MM.1S (cell line): ENCODE data around the gene SYNE1.

Experiments used
- EZH2phosphoT487 ChIP-seq: fragments of 300-600 bp; sonication (generic); IDR thresholded peaks from 2 replicates; pipeline ENCODE4 v1.6.1; 2018; ENCODE audit warnings: antibody characterized with exemption, low read length
- TF ChIP-seq, protein P1 (sequence below): fragments of 300-600 bp; sonication (generic); IDR thresholded peaks from 2 replicates; pipeline ENCODE4 v1.5.1; 2016; ENCODE audit warnings: antibody characterized with exemption, low read length, mixed read lengths

- TF ChIP-seq, protein P1, sequence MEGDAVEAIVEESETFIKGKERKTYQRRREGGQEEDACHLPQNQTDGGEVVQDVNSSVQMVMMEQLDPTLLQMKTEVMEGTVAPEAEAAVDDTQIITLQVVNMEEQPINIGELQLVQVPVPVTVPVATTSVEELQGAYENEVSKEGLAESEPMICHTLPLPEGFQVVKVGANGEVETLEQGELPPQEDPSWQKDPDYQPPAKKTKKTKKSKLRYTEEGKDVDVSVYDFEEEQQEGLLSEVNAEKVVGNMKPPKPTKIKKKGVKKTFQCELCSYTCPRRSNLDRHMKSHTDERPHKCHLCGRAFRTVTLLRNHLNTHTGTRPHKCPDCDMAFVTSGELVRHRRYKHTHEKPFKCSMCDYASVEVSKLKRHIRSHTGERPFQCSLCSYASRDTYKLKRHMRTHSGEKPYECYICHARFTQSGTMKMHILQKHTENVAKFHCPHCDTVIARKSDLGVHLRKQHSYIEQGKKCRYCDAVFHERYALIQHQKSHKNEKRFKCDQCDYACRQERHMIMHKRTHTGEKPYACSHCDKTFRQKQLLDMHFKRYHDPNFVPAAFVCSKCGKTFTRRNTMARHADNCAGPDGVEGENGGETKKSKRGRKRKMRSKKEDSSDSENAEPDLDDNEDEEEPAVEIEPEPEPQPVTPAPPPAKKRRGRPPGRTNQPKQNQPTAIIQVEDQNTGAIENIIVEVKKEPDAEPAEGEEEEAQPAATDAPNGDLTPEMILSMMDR: no peak
- no peak for TF ChIP-seq EZH2phosphoT487
These were observed 183.2 kb downstream of the SYNE1 start for GRCh38 chr6:152454003-152454402.
